DMS 273 (cell line): ENCODE results near the gene CELSR1.
"Not testable (repeated sequence)": the region's sequence is repeated elsewhere in the genome, so short reads cannot be mapped to it uniquely, and the experiment has no call there.

ENCODE experiments used
- DNase-seq: peaks from one replicate; lab custom pipeline; 2025; ENCODE audit not compliant: unreplicated experiment; lab: John Stamatoyannopoulos, UW

CELSR1 gene

GRCh38 chr22:46422896-46423295 is 114.5 kb downstream of the CELSR1 start:
- no peak for DNase-seq

GRCh38 chr22:46421267-46421666 is 116.2 kb downstream of the CELSR1 start:
- DNase-seq = no peak

- DNase-seq = no peak
These were observed 117.5 kb downstream of the CELSR1 start for GRCh38 chr22:46419754-46420571.

- DNase-seq = peak; percentile 6
These were observed 118.6 kb downstream of the CELSR1 start for GRCh38 chr22:46418827-46419226.

- DNase-seq = no peak
These were observed 119.7 kb downstream of the CELSR1 start for GRCh38 chr22:46417769-46418168.

GRCh38 chr22:46416891-46417580 is 120.4 kb downstream of the CELSR1 start:
- DNase-seq = no peak

DNA sequence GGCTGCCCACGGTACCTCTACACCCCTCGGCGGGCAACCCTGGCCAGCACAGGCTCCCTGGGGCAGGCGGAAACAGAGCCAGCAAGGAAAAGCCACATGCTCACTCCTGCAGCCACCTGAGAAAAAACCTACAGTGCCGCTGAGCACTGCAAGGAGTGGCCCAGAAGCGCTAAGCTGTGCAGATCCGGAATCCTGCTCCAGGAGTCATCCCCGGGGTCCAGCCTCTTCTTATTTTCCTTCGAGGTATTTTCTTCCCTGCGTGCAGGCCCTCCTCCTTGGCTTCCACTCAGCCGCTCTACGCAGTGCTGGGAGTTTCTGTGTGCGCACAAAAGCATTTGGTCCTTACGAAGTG is 120.9 kb downstream of the CELSR1 start:
- DNase-seq = no peak

DNA sequence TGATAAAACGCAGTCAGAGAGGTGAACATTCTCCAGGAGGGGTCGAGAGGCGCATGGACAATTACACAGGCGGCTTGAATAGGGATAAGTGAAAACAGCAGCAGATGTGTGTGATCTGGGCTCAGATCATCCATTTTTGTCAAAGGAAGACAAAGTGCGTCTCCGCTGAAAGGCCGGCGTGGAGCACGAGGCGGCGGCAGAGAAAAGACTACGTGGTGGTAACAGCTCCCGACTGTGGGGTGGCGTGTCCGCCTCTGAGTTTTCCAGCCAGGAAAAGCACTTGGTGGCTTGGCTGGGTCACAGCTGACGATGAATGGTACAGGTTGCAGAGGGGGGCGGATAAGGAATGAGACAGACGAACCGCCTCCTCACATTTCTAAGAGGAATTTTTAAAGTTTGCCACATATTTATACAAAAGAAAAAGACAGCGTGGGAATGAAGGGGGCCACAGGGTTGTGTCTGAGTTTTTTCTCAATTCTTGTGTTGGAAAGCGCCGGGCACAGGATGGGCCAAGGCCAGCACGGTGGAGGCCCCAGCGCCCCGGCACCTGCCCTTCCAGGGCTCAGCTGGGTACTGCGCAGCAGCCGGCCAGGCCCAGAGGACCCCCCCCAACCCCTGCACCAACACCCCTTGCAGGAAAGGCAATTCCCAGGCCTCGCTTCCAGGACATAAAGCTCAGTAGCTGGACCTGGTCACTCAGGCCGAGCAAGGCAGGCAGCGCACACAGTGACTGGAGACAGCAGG is 121.5 kb downstream of the CELSR1 start:
- no peak for DNase-seq

- DNase-seq = no peak
These were observed 122.7 kb downstream of the CELSR1 start for GRCh38 chr22:46414704-46415103.

GRCh38 chr22:46413725-46414379 is 123.6 kb downstream of the CELSR1 start:
- DNase-seq = no peak

DNA sequence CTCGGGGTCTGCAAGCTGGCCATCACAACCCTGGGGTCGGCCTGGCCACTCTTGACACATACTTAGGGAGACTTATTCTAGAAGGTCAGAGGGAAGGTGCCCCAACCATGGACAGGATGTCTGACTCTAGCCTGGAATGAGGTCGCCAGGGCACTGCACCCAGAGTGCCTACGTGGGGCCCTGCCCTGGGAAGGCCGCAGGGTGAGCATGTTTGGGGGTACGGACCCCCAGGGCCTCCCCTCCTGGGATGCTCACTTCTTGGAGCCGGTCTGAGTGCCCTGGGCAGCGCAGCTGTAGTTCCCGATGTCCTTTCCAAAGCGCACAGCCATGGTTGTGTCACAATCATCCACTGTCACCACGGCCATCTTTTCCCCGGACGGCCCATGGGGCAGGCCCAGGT is 126.1 kb downstream of the CELSR1 start:
- no peak for DNase-seq

DNA sequence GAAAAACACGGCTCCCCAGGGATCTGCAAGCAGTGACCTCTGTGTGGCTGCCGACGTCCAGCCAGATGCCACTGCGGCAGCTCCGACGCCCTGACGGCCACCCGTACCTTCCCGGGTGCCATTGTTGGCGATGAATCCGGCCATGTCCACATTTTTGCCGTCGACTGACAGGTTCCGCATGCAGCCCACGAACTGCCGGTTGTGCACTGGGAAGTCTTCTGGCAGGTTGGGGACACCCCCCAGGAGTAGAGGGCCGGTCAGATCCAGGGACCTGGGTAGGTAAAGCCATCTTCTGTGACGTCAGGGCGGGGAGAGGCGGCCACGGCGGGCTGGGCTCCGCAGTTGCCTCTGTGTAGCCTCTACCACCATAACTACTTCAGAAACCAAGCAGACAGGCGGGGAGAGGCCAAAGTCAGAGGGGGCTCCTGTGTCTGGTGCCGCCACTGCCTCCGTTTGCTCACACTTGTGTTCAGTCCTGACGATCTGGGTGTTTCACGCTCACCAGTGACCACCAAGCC is 127.1 kb downstream of the CELSR1 start:
- DNase-seq = no peak

- DNase-seq = no peak
These were observed 127.7 kb downstream of the CELSR1 start for GRCh38 chr22:46409631-46410210.

DNA sequence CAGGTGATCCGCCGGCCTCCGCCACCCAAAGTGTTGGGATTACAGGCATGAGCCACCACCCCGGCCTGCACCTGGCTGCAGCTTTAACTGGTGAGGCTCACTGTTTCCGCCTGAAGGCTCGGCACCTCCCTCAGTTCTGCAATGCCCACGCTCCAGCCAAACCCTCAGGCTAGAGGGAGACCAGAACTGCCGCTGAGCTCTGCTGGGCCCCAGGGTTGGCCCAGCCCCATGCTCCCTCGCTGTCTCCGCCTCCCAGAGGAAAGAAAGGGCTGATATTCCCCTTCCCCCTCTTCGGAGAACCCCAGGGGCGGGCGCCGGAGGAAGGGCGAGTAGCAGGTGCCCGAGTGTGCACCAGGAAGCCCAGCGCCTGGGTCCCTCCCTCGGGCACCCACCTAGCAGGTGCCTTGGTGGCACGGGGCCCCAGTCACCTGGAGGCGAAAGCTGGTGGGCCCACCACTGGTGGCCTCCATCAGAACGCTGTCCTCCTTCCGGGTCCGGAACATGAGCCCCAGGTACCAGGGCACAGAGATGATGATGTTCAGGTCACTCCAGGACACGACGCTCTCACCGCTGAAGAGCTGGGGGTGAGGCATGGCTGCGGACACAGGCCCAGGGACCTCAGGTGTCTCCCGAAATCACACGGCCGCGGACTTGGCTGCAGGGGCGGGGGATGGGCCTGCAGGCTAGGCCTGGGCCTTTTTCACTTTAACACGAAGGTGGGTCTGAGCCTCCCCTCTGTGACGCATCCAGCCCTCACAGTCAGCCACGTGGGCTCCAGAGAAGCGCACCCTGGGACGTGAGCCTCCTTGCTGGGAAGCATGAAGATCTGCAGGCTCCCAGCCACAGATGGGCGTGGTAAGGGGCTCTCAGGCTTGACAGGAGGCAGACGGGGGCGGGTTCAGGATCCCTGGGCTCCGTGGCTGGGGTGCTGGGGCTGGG is 128.6 kb downstream of the CELSR1 start:
- DNase-seq = no peak

GRCh38 chr22:46407748-46408147 is 129.7 kb downstream of the CELSR1 start:
- no peak for DNase-seq

DNA sequence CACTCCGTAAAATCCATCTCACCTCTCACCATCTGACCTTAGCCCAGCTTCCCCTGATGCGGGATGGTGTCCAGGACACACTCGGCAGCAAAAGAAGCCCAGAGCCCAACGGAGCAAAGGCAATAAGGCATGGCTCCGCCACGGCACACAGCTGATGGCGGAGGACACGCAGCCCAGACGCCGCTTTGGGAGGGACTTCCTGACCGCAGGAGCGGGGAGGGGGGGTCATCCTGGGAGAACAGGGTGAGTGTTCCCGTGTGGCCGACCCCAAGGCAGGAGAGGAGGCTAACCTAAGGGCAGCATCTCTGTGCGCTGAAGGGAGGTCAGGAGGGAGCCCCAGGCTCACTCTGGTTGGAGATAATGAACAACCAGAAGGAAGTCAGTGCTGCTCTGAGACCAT is 130.6 kb downstream of the CELSR1 start:
- DNase-seq = no peak

GRCh38 chr22:46406349-46406748 is 131.1 kb downstream of the CELSR1 start:
- no peak for DNase-seq

DNA sequence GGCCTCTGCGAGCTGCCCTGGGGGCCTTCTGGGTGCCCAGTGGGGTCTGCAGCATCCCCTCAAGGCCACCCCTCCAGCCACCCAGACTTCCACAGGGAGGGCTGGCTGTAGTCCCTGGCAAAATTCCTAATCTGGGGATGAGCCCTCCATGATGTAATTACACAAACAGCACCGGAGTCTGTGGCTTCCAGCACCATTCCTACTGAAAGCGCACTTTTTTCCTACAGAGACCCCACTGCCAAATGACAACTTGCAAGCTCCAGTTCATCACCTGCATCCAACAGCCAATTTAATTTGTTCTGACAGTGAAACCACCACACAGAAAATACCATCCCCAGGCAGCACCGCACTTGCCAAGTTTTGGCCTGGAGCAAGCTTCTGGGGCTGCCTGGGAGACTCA is 131.5 kb downstream of the CELSR1 start:
- no peak for DNase-seq

- DNase-seq = not testable (repeated sequence)
These were observed 133.5 kb downstream of the CELSR1 start for GRCh38 chr22:46403880-46404279.

- DNase-seq = no peak
These were observed 134.9 kb downstream of the CELSR1 start for GRCh38 chr22:46402505-46402904.
